Stimulated activated CD8-positive, alpha-beta memory T cell treated with anti-CD3 and anti-CD28 coated beads, Interleukin-2, amount 100 ng/mL, for 48 hours (primary cell): ENCODE results near the gene SPIN1.

Experiments used
- DNase-seq, 2 donors: peaks; one replicate each; pipeline ENCODE4 v3.0.0-alpha.2; 2020; ENCODE audit warnings: low read depth in 2 of 2

The SPIN1 gene

DNA sequence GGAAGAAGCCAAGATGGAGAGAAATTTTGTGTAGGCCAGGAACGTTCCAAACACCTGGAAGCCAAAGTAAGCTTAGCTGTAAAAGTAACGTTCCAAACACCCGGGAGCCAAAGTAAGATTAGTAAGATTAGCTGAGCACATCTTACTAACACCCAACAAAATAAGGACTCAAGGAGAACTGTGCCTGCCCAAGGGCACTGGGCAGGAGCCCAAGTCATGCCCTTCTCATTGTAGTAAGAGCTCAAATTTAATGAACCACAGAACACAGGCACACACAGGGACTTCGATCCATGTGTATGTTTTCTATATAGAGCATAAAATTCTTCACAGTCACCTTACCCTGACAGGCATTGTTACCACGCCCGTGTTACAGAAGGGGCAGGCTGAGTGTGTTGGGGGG, 110.6 kb downstream of the SPIN1 start:
- DNase-seq = no peak

DNA sequence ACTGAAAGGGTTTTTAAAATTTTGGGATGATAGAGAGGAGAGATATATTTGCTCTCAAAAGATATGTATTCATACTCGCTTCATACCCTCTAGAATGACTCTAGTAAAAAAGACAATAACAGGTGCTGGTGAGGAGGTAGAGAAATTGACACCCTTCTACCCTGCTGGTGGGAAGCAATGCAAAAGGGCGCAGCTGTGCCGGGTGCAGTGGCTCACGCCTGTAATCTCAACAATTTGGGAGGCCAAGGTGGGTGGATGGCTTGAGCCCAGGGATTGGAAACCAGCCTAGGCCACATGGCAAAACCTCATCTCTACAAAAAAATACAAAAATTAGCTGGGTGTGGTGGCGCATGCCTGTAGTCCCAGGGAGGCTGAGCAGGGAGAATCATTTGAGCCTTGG, 112.8 kb downstream of the SPIN1 start:
- no peak for DNase-seq

DNA sequence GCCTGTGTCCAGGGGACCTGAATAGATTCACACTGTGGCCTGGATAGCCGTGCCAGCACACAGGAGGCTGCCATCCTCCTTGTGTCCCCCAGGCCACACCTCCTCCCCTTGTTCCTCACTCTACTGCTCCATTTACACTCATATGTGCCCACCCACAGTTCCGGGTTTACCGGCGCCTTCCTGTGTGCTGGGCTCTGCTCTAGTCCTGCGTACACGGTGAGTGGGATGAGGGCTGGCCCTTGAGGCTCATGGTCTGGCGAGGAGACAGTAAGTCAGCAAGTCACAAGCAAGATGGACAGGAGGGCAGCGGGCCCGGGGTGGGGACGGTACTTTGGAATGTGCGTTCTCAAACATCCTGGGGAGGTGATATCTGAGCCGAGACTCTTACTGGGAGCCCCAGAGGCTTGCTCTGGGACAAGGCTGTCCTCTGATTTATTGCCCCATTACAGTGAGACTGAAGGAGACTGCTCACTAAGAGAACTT, 114.3 kb downstream of the SPIN1 start:
- DNase-seq = no peak

DNA sequence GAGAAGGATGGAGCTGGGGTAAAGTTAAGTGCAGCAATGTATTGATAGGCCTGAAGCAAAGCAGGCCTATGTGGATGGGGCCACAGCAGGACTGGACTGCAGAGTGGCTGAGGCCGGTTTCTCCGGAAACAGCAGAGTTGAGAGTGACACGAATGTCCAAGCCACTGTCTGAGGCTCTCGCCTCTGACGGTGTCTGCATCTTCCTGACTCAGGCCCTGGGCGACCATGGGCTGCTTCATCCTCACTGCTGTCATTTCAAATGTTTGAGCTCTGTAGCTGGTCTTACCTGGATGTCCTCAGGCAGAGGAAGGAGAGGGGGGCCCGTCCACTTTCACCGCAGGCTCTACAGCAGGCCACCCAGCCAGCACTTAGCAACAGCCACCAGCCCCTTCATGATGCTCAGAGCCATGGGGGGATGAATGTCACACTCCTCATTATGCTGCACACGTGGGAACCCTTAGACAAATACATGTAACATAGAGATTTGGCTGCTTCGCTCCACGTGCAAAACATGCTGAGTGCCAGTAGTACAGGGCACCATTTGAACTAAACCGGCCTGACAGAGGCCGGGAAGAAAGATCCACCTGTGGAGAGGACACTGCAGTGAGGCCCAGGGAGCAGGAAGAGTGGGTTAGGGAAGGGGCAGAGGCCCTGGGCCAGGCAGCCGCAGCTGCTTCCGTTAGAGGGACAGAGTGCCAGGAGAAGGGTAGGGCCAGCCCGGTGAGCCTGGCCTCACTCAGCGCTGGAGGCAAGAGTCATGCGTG, 115.0 kb downstream of the SPIN1 start:
- no peak for DNase-seq

DNA sequence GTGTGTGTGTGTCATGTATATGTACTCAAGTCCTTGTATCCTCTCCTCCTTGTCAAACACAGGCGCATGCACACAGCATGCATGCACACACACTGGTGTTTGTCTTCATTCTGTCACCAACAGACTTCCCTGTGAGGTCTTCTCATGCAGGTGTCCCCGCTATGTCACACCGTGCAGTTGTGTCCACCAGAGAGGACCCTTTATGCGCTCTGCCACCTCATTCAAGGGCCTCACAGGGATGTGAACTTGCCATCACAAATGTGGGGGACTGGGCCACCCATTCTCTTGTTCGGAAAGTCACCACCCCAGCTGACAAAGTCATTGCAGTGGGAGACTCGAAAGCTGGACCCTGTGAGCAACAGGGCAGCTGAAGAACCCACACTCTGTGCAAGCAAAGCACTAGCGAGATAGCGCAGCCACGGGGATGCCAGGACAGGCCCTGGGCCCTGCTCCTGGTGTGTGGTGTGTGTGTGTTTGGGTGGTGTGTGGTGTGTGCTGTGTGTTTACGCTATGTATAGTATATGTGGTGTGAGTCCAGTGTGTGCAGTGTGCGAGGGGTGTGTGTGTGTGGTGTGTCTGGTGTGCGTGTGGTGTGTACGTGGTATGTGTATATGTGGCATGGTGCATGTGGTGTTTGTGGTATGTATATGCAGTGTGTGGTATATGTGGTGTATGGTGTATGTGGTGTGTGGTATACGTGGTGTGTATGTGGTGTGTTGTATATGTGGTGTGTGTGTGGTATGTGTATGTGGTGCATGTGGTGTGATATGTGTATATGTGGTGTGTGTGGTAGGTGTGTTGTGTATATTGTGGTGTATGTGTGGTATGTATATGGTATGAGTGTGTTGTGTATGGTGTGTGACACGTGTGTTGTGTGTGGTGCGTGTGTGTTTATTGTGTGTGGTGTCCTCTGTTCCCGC, 115.9 kb downstream of the SPIN1 start:
- DNase-seq = no peak

DNA sequence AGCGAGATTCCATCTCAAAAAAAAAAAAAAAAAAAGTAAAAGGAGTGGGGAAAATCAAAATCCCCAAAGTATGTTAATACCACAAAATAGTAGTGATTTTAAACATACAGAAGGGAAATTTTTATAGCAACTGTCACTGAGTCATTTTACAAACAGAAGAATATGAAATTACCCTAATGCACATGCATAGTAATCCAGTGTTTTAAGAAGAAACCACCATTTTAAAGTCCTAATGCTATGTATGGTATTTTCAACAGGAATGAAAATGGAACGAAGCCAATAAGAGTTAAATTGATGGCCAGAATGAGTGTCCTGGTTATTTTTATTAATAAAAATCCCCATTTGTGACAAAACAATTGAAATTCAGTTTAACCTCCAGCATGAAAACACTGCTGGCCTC, 120.1 kb downstream of the SPIN1 start:
- DNase-seq = no peak

DNA sequence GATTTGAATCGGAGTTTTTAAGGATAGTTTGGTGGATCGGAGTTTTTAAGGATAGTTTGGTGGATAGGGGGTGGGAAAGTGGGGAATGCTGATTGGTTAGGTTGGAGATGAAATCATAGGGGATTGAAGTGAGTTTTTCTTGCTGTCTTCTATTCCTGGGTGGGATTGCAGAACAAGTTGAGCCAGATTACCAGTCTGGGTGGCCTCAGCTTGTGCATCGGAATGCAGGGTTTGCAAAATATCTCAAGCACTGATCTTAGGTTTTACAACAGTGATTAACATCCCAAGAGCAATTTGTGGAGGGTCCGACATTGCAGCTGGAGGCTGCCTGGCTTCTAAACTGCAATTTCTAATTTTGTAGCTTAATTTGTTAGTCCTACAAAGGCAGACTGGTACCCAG, 123.7 kb downstream of the SPIN1 start:
- DNase-seq = no peak

DNA sequence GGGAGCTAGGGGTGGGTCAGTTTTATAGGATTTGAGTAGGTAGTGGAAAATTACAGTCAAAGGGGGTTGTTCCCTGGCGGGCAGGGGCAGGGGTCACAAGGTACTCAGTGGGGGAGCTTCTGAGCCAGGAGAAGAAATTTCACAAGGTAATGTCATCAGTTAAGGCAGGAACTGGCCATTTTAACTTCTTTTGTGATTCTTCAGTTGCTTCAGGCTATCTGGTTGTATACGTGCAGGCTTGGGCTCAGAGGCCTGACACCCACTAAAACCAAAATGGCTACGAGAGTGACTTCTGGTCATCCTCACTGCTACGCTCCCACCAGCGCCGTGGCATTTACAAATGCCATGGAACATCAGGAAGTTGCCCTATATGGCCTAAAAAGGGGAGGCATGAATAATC, 126.0 kb downstream of the SPIN1 start:
- no peak for DNase-seq

DNA sequence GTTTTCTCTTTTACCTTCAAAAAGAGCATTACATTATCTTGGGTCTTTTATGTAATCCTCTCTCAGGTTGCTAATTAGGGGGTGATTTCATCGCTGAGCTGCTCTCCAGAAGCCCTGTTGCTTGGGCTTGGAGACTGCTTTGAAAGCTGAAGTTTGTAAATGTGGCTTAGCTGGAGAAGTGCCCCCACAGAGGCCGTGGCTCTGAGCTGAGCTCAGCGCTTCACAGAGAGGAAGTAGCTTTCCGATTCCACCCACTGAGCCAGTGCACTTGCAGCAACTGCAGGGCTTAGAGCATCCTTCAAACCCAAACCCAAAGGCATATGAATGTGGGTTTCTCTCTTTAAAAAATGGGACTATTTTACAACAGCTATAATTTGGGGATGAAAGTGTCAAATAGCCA, 133.1 kb downstream of the SPIN1 start:
- no peak for DNase-seq

DNA sequence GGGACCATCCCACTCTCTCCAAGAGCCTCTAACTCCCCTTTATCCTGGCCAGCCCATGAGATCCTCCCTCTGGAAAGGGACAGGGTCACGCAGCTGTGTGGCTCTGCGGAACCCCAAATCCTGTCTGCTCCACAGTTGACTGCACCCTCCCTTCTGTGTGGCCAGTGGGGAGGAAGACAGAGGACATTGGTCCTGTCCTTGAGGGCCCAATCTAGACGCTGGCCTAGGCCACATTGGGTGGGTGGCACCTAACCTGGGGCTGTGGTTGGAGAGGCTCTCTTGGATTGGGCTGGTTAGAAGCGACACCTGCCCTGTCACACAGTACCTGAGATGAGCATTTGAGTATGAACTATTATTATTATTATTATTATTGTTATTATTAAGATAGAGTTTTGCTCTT, 134.1 kb downstream of the SPIN1 start:
- DNase-seq = no peak

DNA sequence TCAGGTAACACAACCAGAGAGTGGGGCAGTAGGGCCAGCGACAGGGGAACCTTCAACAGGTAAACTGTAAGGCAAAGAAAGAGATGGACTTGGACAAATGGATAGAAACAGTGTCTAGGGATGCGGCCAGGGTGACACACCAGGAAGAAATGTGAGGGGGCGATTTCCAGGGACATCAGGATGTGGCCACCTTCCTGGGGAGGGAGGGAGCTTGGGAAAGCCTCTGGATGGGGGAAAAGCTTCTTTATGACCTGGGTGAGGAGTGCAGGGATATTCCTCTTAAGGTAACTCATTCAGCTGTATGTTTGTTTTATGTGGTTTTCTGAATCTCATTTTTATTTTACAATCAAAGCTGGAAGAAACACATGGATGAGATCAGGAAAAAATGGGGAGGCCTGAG, 134.8 kb downstream of the SPIN1 start:
- no peak for DNase-seq

DNA sequence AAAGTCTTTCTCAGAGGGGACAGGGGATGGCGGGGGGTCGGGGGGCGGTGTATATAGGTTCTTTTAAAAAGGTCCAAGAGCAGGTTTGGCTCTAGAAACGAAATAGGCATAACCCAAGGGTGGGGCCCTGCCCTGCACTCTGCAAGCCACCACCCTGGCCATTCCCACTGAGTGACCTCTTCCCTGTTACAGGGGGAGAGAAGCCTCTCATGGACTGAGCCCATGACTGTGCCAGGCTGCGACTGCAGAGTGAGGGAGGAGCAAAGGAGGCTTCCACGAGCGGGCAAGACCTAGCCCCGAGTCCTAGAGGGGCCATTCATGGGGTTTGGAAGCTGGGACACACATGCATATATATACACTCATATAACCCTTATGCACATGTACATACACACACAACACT, 136.7 kb downstream of the SPIN1 start:
- no peak for DNase-seq

DNA sequence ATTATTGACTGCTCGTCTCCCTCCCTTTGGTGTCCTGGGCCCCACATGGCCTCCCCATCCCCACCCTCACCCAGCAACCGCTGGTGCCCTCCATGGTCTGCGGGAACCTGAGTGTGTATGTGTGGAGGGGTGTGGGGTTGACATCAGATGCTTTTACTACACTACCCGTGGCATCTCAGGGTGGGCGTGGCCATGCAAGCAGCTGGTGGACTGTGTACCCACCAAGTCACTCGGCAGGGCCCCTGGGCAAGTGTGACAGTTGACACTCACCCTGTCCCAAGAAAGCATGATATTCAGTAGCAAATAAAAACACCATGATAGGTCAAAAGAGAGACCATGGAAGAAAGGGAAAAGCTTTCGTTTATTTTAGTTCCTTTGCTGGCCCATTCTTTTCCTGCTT, 139.4 kb downstream of the SPIN1 start:
- DNase-seq = no peak
